Adrenal gland (tissue), 12 donors: Measurements from ENCODE around the gene SLC16A1. TPM values are rescaled to one million over a fixed set of nuclear protein-coding genes. Genes with fewer than 3 reads are reported as not detected.
"Not testable (repeated sequence)": the region's sequence is repeated elsewhere in the genome, so short reads cannot be mapped to it uniquely, and the experiment has no call there.

Experiments used
- DNase-seq, 7 donors: peaks; one replicate each; pipeline ENCODE4 v3.0.0-alpha.2; 2019 to 2020
- H3K27ac ChIP-seq, 5 donors: fragments of 200-600 bp; sonication (generic) in 4 of 5; 1 replicate in 3 of 5; 2 replicates in 2 of 5; pipeline versions ENCODE4 v1.5.1 to v1.8.0; 2016 to 2020; ENCODE audit warnings: mild to moderate bottlenecking in 1 of 5
- H3K27me3 ChIP-seq: fragments of 200-600 bp; 2 replicates; pipeline ENCODE4 v1.8.0; 2021
- H3K36me3 ChIP-seq, 2 donors: fragments of 200-600 bp; replicated peaks in 1 of 2; 1 replicate in 1 of 2; 2 replicates in 1 of 2; pipeline versions ENCODE4 v1.5.1 to v1.8.0; 2018 to 2022
- H3K4me1 ChIP-seq, 2 donors: fragments of 200-600 bp; replicated peaks in 1 of 2; 1 replicate in 1 of 2; 2 replicates in 1 of 2; pipeline versions ENCODE4 v1.5.1 to v1.8.0; 2018 to 2021
- H3K4me3 ChIP-seq, 4 donors: fragments of 200-600 bp; sonication (generic) in 3 of 4; one replicate each; pipeline ENCODE4 v1.5.1; 2016 to 2018
- H3K9me3 ChIP-seq, 3 donors: fragments of 200-600 bp; sonication (generic) in 1 of 3; replicated peaks in 1 of 3; 1 replicate in 2 of 3; 2 replicates in 1 of 3; pipeline versions ENCODE4 v1.5.1 to v1.8.0; 2016 to 2021
- POLR2A ChIP-seq, 2 donors: fragments of 450-650 bp; IDR thresholded peaks; one replicate each; pipeline ENCODE4 v1.6.1; 2017; ENCODE audit warnings: antibody characterized with exemption in 2 of 2, mild to moderate bottlenecking in 2 of 2, moderate library complexity in 1 of 2
- WGBS, 4 donors: extraction: QIAGEN DNeasy Blood & Tissue Kit in 2 of 4; methylation state at CpG; one replicate each; pipeline versions ENCODE4 v1.1.5 to v1.1.7; 2013 to 2017; 5-methylcytosine and 5-hydroxymethylcytosine counted together
- intact Hi-C, 2 donors: fragments of 100-400 bp; cut with DNase I; formaldehyde crosslinking; loops; one replicate each; pipeline versions ENCODE4 v1.14.1 to v1.15.0; 2022 to 2023
- polyA plus RNA-seq, 3 donors: library from polyadenylated mRNA; stranded (reverse); fragments of 200-250 nt in 2 of 3; fragments of 350-450 nt in 1 of 3; fragmentation: Illumina TruSeq in 1 of 3; extraction: RNeasy Lipid Tissue Mini Kit (QIAGEN cat#74804) in 1 of 3; gene quantifications; one replicate each; pipeline ENCODE4 v1.2.3, GENCODE V29; 2013 to 2014
- total RNA-seq, 9 donors: library from RNA; depleted of rRNA in 4 of 9; stranded (reverse); fragments of >200 nt in 4 of 9; fragments of 120-200 nt in 1 of 9; fragmentation: NEBNext Ultra II Directional in 1 of 9; extraction: Animal tissue kit (Norgen Biotek cat#: 25700) in 1 of 9; gene quantifications; one replicate each; pipeline versions ENCODE4 v1.1.0 to v1.2.4, GENCODE V29; 2013 to 2023
- TF ChIP-seq, protein P1 (sequence below), 6 experiments: fragments of 450-650 bp in 4 of 6; fragments of 200-600 bp in 2 of 6; sonication (generic) in 1 of 6; IDR thresholded peaks; 1 replicate in 5 of 6; 2 replicates in 1 of 6; pipeline versions ENCODE4 v1.5.1 to v1.8.0; 2016 to 2021; ENCODE audit warnings: antibody characterized with exemption in 6 of 6, mild to moderate bottlenecking in 2 of 6, moderate library complexity in 1 of 6
- donor health status: healthy with polysubstance abuse.
- donor health status: Bipolar disorder and iron deficiency.
- donor health status: DM: yes; HTN: yes; CAD: no.
- donor health status: DM: no; HTN: no; CAD: no.
- donor health status: DM: no; HTN: no; CAD: no.
- donor health status: DM: yes; HTN: yes; CAD: no.

The SLC16A1 gene
- total and polyA plus RNA-seq, 12 donors = 6.0 to 67.9 (median 27.5) TPM

DNA sequence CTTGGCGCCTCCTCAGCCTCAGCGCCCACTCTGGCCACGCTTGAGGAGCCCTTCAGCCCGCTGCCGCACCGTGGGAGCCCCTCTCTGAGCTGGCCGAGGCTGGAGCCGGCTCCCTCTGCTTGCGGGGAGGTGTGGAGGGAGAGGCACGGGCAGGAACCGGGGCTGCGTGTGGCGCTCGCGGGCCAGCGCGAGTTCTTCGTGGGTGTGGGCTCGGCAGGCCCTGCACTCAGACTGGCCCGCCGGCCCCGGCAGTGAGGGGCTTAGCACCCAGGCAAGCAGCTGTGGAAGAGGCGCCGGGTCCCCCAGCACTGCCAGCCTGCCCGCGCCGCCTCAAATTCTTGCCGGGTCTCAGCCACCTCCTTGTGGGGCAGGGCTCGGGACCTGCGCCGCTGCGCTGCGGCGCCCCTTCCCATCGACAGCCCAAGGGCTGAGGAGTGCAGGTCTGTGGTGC, 61.4 kb downstream of the SLC16A1 start:
- Histone ChIP-seq H3K27me3 (no peaks in the 10 kb centered on the region), H3K27ac (no peak overlapping the region), H3K36me3 (no peaks in the 10 kb centered on the region), H3K9me3 (no peaks in the 10 kb centered on the region), H3K4me3 (no peak overlapping the region), H3K4me1 (no peaks in the 10 kb centered on the region)
- TF ChIP-seq POLR2A (IDR thresholded peaks at IDR 0.05) = no peak
- TF ChIP-seq, protein P1, sequence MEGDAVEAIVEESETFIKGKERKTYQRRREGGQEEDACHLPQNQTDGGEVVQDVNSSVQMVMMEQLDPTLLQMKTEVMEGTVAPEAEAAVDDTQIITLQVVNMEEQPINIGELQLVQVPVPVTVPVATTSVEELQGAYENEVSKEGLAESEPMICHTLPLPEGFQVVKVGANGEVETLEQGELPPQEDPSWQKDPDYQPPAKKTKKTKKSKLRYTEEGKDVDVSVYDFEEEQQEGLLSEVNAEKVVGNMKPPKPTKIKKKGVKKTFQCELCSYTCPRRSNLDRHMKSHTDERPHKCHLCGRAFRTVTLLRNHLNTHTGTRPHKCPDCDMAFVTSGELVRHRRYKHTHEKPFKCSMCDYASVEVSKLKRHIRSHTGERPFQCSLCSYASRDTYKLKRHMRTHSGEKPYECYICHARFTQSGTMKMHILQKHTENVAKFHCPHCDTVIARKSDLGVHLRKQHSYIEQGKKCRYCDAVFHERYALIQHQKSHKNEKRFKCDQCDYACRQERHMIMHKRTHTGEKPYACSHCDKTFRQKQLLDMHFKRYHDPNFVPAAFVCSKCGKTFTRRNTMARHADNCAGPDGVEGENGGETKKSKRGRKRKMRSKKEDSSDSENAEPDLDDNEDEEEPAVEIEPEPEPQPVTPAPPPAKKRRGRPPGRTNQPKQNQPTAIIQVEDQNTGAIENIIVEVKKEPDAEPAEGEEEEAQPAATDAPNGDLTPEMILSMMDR (IDR thresholded peaks at IDR 0.05) = no peak
- intact Hi-C loops = no loop called here
- 91 to 100% (median 96%) methylated on average over 2 to 35 of the region's 35 CpGs for WGBS, 4 donors
- DNase-seq = peak in 1 of 7 donors; percentile 2

DNA sequence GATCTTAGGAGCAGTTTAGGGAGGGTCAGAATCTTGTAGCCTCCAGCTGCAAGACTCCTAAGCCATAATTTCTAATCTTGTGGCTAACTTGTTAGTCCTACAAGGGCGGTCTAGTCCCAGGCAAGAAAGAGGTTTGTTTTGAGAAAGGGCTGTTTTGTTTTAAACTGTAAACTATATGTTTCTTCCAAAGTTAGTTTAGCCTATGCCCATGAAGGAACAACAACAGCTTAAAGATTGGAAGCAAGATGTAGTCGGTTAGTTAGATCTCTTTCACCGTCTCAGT, 62.0 kb downstream of the SLC16A1 start:
- intact Hi-C loops = no loop called here
- DNase-seq = no peak
- 93 to 95% (median 94%) methylated on average over 3 of the region's 3 CpGs for WGBS, 4 donors
- TF ChIP-seq, protein P1 (IDR thresholded peaks at IDR 0.05) = no peak
- no peak for TF ChIP-seq POLR2A (IDR thresholded peaks at IDR 0.05)
- Histone ChIP-seq H3K9me3 (no peaks in the 10 kb centered on the region), H3K4me3 (no peak overlapping the region), H3K27ac (no peak overlapping the region), H3K4me1 (no peaks in the 10 kb centered on the region), H3K36me3 (no peaks in the 10 kb centered on the region), H3K27me3 (no peaks in the 10 kb centered on the region)

DNA sequence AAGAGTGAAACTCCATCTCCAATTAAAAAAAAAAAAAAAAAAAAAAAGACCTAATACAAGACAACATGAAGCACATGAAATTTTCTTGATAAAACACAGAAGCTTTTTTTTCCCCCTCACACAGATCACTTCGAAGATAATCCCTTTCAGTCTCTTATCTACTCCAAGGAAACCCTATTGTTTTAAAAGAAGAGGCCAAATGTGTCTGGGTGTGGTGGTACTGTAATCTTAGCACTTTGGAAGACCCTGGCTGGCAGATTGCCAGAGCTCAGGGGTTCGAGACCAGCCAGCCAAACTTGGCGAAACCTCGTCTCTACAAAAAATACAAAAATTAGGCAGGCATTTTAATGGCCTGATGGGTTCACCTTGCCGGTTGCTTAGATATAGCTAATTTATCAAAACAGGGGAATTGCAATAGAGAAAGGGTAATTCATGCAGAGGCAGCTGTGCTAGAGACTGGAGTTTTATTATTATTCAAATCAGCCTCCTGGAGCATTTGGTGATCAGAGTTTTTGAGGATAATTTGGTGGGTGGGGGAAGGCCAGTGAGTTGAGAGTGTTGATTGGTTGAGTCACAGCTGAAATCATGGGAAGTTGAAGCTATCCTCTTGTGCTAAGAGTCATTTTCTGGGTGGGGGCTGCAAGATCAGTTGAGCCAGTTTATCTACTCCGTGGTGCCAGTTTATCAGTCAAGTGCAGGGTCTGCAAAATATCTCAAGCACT, 62.5 kb downstream of the SLC16A1 start:
- WGBS, 4 donors = 85 to 90% (median 86%) methylated on average over 6 of the region's 6 CpGs
- Histone ChIP-seq H3K27me3 (no peaks in the 10 kb centered on the region), H3K4me1 (no peaks in the 10 kb centered on the region), H3K27ac (no peak overlapping the region), H3K36me3 (no peaks in the 10 kb centered on the region), H3K4me3 (no peak overlapping the region), H3K9me3 (no peaks in the 10 kb centered on the region)
- TF ChIP-seq, protein P1 (IDR thresholded peaks at IDR 0.05) = no peak
- TF ChIP-seq POLR2A (IDR thresholded peaks at IDR 0.05) = no peak
- intact Hi-C loops = no loop called here
- peak in 1 of 7 donors; percentile 41 for DNase-seq

DNA sequence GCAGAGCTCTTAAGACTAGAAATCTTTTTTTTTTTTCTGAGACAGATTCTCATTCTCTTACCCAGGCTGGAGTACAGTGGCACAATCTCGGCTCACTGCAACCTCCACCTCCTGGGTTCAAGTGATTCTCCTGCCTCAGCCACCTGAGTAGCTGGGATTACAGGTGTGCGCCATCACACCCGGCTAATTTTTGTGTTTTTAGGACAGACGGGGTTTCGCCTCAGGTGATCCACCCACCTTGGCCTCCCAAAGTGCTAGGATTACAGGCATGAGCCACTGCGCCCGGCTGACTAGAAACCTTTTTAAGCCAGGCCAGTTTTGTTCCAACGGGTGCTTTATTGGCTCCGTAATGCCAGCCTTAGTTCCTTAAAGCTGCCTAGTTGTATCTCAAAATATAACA, 66.1 kb downstream of the SLC16A1 start:
- H3K4me3 ChIP-seq, H3K27ac ChIP-seq, H3K27me3 ChIP-seq, H3K36me3 ChIP-seq, H3K9me3 ChIP-seq, H3K4me1 ChIP-seq: not testable (repeated sequence)
- peak in 1 of 7 donors; percentile 23 for DNase-seq
- intact Hi-C loops = loop anchor here (10.0 kb wide), 1 partner anchor 65 kb away; the partner anchor contains the start of gene SLC16A1 (in 2 of the 2)
- WGBS, 4 donors = 91 to 94% (median 92%) methylated on average over 9 of the region's 9 CpGs
